LNCaP clone FGC (cell line): ENCODE results near the gene NR3C1.
"Not testable (repeated sequence)": the region's sequence is repeated elsewhere in the genome, so short reads cannot be mapped to it uniquely, and the experiment has no call there.

ENCODE experiments used
- DNase-seq: peaks from one replicate; pipeline ENCODE4 v3.0.0-alpha.2; 2011; ENCODE audit warnings: low read depth
- H3K4me3 ChIP-seq: 2 replicates; pipeline ENCODE4 v1.5.1; 2011; ENCODE audit warnings: mild to moderate bottlenecking, low read depth, low read length, control low read depth
- CTCF ChIP-seq: IDR thresholded peaks from 2 replicates; pipeline ENCODE4 v1.5.1; 2012; ENCODE audit warnings: mild to moderate bottlenecking; ENCODE audit not compliant: control insufficient read depth, insufficient read depth; ENCODE audit errors: extremely low read depth

Gene NR3C1

GRCh38 chr5:143328589-143329220 is 74.8 kb downstream of the NR3C1 start:
- no peak for TF ChIP-seq CTCF
- no peak overlapping the region for H3K4me3 ChIP-seq
- DNase-seq = no peak

GRCh38 chr5:143325086-143325485 is 78.4 kb downstream of the NR3C1 start:
- not testable (repeated sequence) for DNase-seq

GRCh38 chr5:143322931-143323630 is 80.4 kb downstream of the NR3C1 start:
- DNase-seq, H3K4me3 ChIP-seq: not testable (repeated sequence)

More at GRCh38 chr5:143325086-143325485, 78.4 kb downstream of the NR3C1 start:
- H3K4me3 ChIP-seq = not testable (repeated sequence)

- DNase-seq = no peak
- H3K4me3 ChIP-seq = no peak overlapping the region
- TF ChIP-seq CTCF = no peak
Observed at GRCh38 chr5:143322176-143322575, 81.3 kb downstream of the NR3C1 start.

GRCh38 chr5:143319437-143320227 is 83.9 kb downstream of the NR3C1 start:
- no peak overlapping the region for H3K4me3 ChIP-seq
- no peak for DNase-seq
- TF ChIP-seq CTCF = no peak

- DNase-seq = no peak
- H3K4me3 ChIP-seq = no peak overlapping the region
- no peak for TF ChIP-seq CTCF
Observed at GRCh38 chr5:143318833-143319232, 84.7 kb downstream of the NR3C1 start.

- no peak for TF ChIP-seq CTCF
- DNase-seq = no peak
- no peak overlapping the region for H3K4me3 ChIP-seq
Observed at GRCh38 chr5:143318270-143318669, 85.2 kb downstream of the NR3C1 start.
